Embryonic facial prominence (tissue), 1 donor: ENCODE measurements around the gene IL5RA.

Experiments
- DNase-seq: peaks from one replicate; pipeline ENCODE4 v3.0.0-alpha.2; 2016; ENCODE audit errors: extremely low spot score

The IL5RA gene

DNA sequence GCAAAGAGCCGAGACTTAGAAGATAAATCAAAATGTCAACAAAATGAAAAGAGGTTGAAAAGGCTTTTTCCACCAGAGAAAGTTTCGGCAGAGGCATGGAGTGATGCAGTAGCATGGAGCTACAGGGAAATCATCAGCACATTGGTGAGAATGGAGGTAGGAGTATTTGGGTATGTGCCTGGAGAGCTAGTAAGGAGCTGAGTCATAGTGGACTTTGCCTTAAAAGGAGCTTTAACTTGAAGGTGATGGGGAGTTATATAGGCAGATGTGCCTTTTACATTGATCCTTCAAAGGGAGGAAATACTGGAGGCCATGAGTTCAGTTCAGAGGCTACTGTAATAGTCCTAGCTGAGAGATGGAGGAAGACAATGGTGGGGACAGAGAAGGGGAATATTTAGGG, 44.3 kb downstream of the IL5RA start:
- no peak for DNase-seq

DNA sequence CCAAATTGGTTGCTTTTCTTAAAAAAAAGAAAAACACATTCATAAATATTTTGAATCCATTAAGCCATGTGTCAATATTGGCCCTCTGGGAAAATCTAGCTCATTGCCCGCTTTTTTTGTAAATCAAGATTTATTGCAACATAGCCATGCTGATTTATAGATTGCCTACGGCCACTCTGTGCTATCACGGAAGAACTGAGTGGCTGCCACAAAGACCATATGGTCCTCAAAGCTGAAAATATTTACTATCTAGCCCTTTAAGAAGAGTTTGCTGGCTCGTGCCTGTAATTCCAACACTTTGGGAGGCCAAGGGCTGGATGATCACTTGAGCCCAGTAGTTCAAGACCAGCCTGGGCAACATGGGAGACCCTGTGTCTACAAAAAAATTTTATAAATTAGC, 45.9 kb downstream of the IL5RA start:
- DNase-seq, result no peak

DNA sequence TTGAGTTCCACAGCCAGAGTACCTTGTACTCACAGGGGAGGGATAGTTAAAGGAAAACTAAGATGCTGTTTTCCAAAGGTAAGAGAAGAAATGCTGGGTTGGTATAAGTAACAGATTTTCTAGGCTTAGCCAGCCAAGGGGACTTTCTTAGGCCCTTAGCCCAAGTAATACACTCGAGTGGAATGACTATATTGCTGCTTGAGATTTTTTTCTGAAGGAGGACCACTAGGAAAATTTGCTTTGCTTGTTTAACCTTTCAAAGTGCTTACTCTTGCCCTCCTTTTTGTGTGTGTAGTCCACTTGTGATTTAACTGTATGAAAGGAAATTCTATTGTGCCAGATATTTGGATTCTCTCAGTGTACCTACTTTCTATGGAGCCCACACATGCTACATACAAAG, 50.5 kb downstream of the IL5RA start:
- DNase-seq, result no peak

DNA sequence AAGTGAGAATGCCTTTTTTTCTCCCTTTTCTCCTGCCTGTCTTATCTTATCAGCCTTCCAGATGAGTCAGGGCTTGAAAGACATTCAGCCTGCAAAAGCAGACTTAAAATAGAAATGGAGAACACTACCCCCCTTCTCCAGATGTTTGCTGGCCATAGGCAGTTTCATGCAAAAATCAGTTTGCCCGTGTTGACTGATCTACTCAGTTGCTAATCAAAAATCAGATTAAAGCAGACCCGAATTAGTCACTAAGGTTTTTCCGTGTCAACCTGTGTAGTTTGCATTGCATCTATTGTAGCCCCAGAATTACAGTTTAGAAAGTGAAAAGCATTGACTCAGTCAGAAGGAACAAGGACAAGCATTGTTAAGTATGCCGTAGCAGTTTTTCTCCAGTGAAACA, 56.2 kb downstream of the IL5RA start:
- no peak for DNase-seq

DNA sequence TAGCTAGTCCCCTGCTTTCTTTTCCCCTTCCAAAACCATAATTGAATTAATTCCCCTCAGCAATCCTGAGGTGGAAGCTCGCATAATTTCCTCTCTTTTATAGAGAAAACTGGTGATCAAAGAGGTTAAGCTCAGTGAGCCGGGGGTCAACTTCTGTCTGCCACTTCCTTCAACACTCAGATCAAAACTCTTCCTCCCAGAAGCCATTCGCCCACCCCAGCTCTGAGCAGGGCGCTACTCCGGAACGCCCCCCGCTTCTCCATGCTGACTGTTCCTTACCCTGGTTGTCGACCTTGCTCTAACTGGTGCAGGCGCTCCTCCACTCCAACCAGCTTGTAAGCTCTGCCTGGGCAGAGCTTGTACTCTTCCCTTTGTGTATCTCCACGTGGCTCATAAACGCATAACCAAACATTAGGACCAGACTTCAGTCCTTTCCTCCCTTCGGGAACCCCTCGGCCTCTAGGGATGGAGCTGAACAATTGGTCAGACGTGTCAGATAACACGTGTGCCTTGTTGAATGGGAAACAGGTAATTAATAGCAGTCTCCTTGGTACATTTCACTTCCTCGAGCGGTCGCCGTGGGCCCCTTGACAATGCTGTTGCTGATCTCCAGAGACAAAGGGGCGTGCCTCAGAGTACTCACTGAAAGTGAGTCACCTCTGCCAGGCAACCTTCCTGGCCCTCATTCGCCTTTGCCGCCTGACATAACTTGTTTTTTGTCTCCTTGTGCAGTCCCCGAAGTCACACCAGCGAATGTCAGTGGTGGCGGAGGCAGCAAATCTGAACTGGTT, 71.8 kb downstream of the IL5RA start:
- DNase-seq, result no peak

DNA sequence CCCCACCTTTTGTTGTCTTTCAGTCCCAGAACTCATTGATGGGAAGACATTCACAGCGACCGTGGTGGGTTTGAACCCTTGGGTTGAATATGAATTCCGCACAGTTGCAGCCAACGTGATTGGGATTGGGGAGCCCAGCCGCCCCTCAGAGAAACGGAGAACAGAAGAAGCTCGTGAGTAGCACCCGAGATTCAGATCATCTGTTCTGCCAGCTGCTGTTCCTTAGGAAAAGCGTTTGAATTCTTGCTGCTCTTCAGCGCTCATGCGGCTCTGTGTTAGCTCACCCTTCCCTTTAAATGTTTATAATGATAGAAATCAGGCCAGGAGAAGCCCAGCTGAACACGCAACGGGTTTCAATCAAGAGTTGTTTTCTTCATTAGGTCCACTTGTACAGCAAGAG, 73.0 kb downstream of the IL5RA start:
- no peak for DNase-seq

DNA sequence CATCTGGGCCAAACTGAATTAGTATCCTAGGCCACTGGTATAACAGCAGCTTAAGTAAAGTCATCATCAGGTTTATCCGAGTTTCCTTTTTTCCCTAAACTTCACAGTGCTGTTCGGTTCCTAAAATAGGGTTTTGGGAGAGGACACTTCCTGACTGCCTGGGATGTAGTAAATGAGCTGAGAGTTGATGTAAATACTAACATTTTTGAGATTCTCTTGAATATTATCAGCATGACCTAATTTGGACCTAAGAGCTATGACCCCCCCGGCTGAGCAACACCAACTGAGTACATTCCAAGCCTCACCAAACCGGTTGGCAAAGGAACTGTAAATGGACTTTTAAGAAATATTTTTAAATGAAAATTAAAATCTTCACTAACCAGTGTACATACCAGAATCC, 78.8 kb downstream of the IL5RA start:
- DNase-seq, result no peak

DNA sequence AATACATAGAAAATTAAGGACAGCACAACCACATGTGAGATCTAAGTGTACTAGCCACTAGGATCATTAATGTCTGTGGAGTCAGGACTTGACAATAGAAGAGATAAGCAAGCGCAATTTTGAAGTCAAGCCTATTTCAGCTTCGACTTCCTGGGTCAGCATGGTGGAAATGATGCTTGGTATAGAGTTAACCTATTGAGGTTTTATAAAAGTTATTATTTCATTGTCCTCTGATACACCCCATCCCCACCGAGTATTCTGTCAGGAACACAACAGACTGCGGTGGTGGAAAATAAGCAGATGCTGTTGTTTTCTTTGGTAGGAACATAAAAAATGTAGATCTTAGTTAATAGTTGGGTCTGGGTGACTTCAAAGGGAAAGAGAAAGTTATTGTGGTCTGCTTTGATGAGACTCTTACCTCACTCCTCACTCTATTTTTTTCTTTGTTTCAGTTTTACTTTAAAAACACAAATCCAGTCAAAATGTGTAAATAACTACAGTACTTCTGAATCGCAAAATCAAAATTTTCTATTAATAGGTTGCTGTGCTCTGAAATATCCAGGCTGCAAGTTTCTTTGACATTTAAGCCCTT, 82.1 kb downstream of the IL5RA start:
- no peak for DNase-seq

DNA sequence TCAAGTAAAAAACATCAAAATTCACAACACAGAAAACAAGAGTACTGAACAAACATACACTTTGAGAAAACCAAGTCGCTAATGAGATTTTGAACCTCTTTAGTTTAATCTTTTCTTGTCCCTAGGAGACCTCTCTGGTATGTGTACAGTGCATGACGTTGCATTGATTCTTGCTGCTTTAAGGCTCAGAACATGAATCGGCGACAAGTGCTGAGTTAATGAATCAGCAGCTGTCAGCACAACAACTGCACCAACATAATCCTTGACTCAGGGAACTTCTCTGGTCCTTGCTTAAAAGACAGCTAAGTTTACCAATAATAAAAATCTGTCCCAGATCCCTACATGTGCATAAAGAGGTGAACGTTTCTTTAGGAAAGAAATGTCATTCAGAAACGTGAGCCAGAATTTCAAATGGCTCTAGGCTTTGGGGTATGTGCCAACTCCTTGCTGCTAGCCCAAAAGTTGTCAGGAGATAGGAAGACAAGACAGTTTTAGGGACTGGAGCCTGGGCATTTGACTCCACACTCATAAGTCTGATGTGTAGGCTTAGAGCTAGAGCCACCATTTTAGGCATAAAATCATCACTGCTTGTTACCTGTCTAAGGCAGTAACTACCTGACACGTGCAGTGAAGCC, 86.9 kb downstream of the IL5RA start:
- no peak for DNase-seq

DNA sequence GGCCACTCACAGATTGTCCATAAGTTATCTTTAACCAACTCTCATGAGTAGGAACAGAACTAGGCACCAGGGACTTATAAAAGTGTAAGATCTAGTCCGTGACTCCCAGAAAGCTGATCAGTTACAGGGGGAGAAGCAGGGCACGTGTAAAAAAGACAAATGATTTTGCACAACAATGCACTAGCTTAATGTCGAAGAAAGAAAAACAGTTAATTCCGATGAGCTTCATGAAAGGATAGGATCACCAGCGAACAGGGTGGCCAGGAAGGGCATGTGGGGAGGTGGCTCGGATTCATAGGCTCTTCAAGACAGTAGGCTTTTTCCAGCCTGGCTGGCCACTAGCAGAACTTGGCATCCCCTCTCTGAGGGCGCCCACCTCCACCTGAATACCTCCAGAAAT, 90.0 kb downstream of the IL5RA start:
- DNase-seq, result no peak
